IMR-90 (cell line): ENCODE results near the gene CTNND2. TPM values are rescaled to one million over a fixed set of nuclear protein-coding genes. Genes with fewer than 3 reads are reported as not detected.

Source experiments
- ATAC-seq: fragments of 200-7000 bp; cut with Tn5 transposase; 2 replicates; pipeline ENCODE4 v1.9.1; 2020; ENCODE audit warnings: low read depth, mild to moderate bottlenecking, moderate library complexity
- BruUV-seq: library from RNA; stranded (reverse); fragments of 400-500 nt; replicated peaks from 2 replicates; lab custom pipeline; 2021; lab: Mats Ljungman, UMichigan
- CTCF ChIA-PET: fragments of 300-600 bp; formaldehyde crosslinking; extraction: SDS; loops from one replicate; lab custom pipeline; 2021; ENCODE audit warnings: antibody characterized with exemption; lab: Yijun Ruan, JAX
- POLR2A ChIA-PET: fragments of 300-600 bp; sonication (Branson Sonifier 250); formaldehyde crosslinking; loops from one replicate; lab custom pipeline; 2022; ENCODE audit warnings: antibody characterized with exemption; ENCODE audit not compliant: unreplicated experiment; lab: Charles Lee
- DNase-seq: peaks from one replicate; pipeline ENCODE4 v3.0.0; 2013
- H2AFZ ChIP-seq: replicated peaks from 2 replicates; pipeline ENCODE3; 2013; ENCODE audit warnings: low read length, mild to moderate bottlenecking; ENCODE audit not compliant: poor library complexity
- H2AK5ac ChIP-seq: 2 replicates; pipeline ENCODE4 v1.6.1; 2013; ENCODE audit warnings: low read depth, low read length, inconsistent platforms
- H2AK9ac ChIP-seq: replicated peaks from 2 replicates; pipeline ENCODE3; 2013; ENCODE audit warnings: mild to moderate bottlenecking, low read depth, low read length, moderate library complexity; ENCODE audit not compliant: poor library complexity
- H2BK120ac ChIP-seq: 2 replicates; pipeline ENCODE4 v1.6.1; 2013; ENCODE audit warnings: low read depth, low read length, inconsistent platforms
- H2BK15ac ChIP-seq: 3 replicates; pipeline ENCODE4 v1.6.1; 2013; ENCODE audit warnings: low read depth, low read length, inconsistent platforms
- H2BK20ac ChIP-seq: 2 replicates; pipeline ENCODE4 v1.6.1; 2013; ENCODE audit warnings: low read depth, mild to moderate bottlenecking, inconsistent platforms, low read length, moderate library complexity
- H2BK5ac ChIP-seq: 2 replicates; pipeline ENCODE4 v1.6.1; 2013; ENCODE audit warnings: mild to moderate bottlenecking, low read depth, low read length, inconsistent platforms; ENCODE audit not compliant: poor library complexity, severe bottlenecking
- H3K14ac ChIP-seq: replicated peaks from 2 replicates; pipeline ENCODE4 v1.6.1; 2013; ENCODE audit warnings: low read depth, low read length, inconsistent platforms
- H3K18ac ChIP-seq: 2 replicates; pipeline ENCODE4 v1.6.1; 2013; ENCODE audit warnings: low read depth, low read length, control low read depth
- H3K23ac ChIP-seq: 2 replicates; pipeline ENCODE4 v1.6.1; 2013; ENCODE audit warnings: low read depth, low read length, inconsistent platforms
- H3K27ac ChIP-seq: 2 replicates; pipeline ENCODE4 v1.5.1; 2013; ENCODE audit warnings: mild to moderate bottlenecking, control low read depth, low read length; ENCODE audit not compliant: insufficient read depth
- H3K27me3 ChIP-seq: 2 replicates; pipeline ENCODE4 v1.6.1; 2013; ENCODE audit warnings: low read length; ENCODE audit not compliant: control insufficient read depth, insufficient read depth
- H3K36me3 ChIP-seq: 2 replicates; pipeline ENCODE4 v1.6.1; 2013; ENCODE audit warnings: low read length, mixed read lengths; ENCODE audit not compliant: control insufficient read depth, insufficient read depth
- H3K4ac ChIP-seq: 2 replicates; pipeline ENCODE4 v1.6.1; 2013; ENCODE audit warnings: low read depth, low read length, inconsistent platforms
- H3K4me1 ChIP-seq: 2 replicates; pipeline ENCODE4 v1.6.1; 2013; ENCODE audit warnings: low read length, mixed read lengths; ENCODE audit not compliant: control insufficient read depth, insufficient read depth
- H3K4me2 ChIP-seq: 2 replicates; pipeline ENCODE4 v1.6.1; 2013; ENCODE audit warnings: low read depth, mild to moderate bottlenecking, control low read depth, low read length, moderate library complexity
- H3K4me3 ChIP-seq: 2 replicates; pipeline ENCODE4 v1.5.1; 2013; ENCODE audit warnings: low read depth, mild to moderate bottlenecking, control low read depth, low read length, moderate library complexity; ENCODE audit not compliant: insufficient read depth
- H3K56ac ChIP-seq: 2 replicates; pipeline ENCODE4 v1.6.1; 2013; ENCODE audit warnings: low read length, inconsistent platforms; ENCODE audit not compliant: insufficient read depth; ENCODE audit errors: extremely low read depth
- H3K79me1 ChIP-seq, 2 experiments: 2 replicates each; pipeline ENCODE4 v1.6.1; 2013; ENCODE audit warnings: low read length in 2 of 2, inconsistent platforms in 1 of 2, low read depth in 1 of 2
- H3K9ac ChIP-seq: 2 replicates; pipeline ENCODE4 v1.6.1; 2013; ENCODE audit warnings: low read depth, low read length, control low read depth
- H3K9me1 ChIP-seq: 2 replicates; pipeline ENCODE4 v1.6.1; 2013; ENCODE audit warnings: low read length, inconsistent platforms; ENCODE audit not compliant: insufficient read depth
- H3K9me3 ChIP-seq: 2 replicates; pipeline ENCODE4 v1.6.1; 2013; ENCODE audit warnings: low read length; ENCODE audit not compliant: control insufficient read depth, insufficient read depth
- H4K20me1 ChIP-seq: 2 replicates; pipeline ENCODE4 v1.6.1; 2013; ENCODE audit warnings: low read length, inconsistent platforms; ENCODE audit not compliant: insufficient read depth
- H4K5ac ChIP-seq: 2 replicates; pipeline ENCODE4 v1.6.1; 2013; ENCODE audit warnings: mild to moderate bottlenecking, low read depth, low read length, control low read depth
- H4K8ac ChIP-seq, 2 experiments: 2 replicates each; pipeline ENCODE4 v1.6.1; 2013; ENCODE audit warnings: low read depth in 2 of 2, low read length in 2 of 2, control low read depth in 1 of 2, inconsistent platforms in 1 of 2
- H4K91ac ChIP-seq: 2 replicates; pipeline ENCODE4 v1.6.1; 2013; ENCODE audit warnings: low read depth, low read length, inconsistent platforms; ENCODE audit not compliant: insufficient read depth
- CHD1 ChIP-seq: IDR thresholded peaks from 2 replicates; pipeline ENCODE4 v1.6.1; 2012; ENCODE audit warnings: low read depth, low read length, improper control_type of control experiment
- MXI1 ChIP-seq: IDR thresholded peaks from 2 replicates; pipeline ENCODE4 v1.6.1; 2012; ENCODE audit warnings: low read depth, mild to moderate bottlenecking, low read length, moderate library complexity, borderline replicate concordance
- WGBS, 2 experiments: methylation state at CpG; one replicate each; pipeline versions ENCODE4 v1.1.5 to v1.1.7; 2013; ENCODE audit warnings: missing lambda C conversion rate in 2 of 2; ENCODE audit not compliant: insufficient read length in 1 of 2; ENCODE audit errors: extremely low coverage in 2 of 2; 5-methylcytosine and 5-hydroxymethylcytosine counted together
- dilution Hi-C: fragments of 300-500 bp; cut with HindIII; formaldehyde crosslinking; loops from one replicate; pipeline ENCODE4 v1.14.3; 2018; ENCODE audit warnings: low sequenced_read_pairs; ENCODE audit not compliant: unreplicated experiment
- in situ Hi-C: fragments of 300-500 bp; cut with MboI; formaldehyde crosslinking; loops from 3 replicates; pipeline ENCODE4 v1.14.3; 2019; ENCODE audit warnings: low sequenced_read_pairs, inconsistent platforms, mixed read lengths
- intact Hi-C: fragments of 100-400 bp; cut with micrococcal nuclease; formaldehyde crosslinking; loops from 2 replicates; pipeline ENCODE4 v1.10.0; 2022
- polyA plus RNA-seq, 3 experiments: library from polyadenylated mRNA; depleted of rRNA; stranded (reverse); fragments of >200 nt; gene quantifications; 2 replicates each; pipeline ENCODE4 v1.2.3, GENCODE V29; 2012; ENCODE audit warnings: low replicate concordance in 1 of 3
- total RNA-seq: library from RNA; depleted of rRNA; stranded (reverse); fragments of >200 nt; gene quantifications from 2 replicates; pipeline ENCODE4 v1.2.3, GENCODE V29; 2012

CTNND2 gene
- total and polyA plus RNA-seq, 2 of the 4 experiments (the other 2 are of a cell fraction), result not detected

DNA sequence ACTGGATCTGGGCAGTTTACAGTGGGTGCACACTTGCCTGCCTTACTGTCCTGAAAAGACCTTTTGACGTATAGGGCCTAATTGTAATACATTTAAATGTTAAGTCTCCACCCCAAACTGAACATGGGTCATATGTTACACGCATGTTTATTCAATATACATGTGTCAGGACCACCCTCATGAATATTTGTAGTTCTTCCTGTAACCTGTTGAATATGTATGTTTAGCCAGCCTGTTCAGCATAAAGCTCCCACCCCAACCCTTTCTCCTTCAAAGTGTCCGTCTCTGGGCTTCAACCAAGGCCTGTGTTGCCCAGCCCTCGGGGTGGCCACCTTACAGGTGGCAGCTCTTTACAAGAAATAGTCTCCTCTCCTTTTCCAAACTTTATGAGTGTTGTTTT, 962.3 kb downstream of the CTNND2 start:
- Histone ChIP-seq H3K36me3 (no peaks in the 10 kb centered on the region), H2BK120ac (no peak overlapping the region), H2BK5ac (no peak overlapping the region), H3K27me3 (peaks cover 16% of the 10 kb centered on the region), H3K14ac (no peak overlapping the region), H3K4me3 (no peak overlapping the region), H3K23ac (no peak overlapping the region), H4K91ac (no peak overlapping the region), H3K9me1 (no peaks in the 10 kb centered on the region), H2AFZ (no peak overlapping the region), H3K79me1 (no peaks in the 10 kb centered on the region), H3K9ac (no peak overlapping the region), H3K9me3 (no peaks in the 10 kb centered on the region; the same call in 1 of the 2 replicates), H2BK15ac (no peak overlapping the region), H2AK5ac (no peak overlapping the region), H4K20me1 (no peaks in the 10 kb centered on the region), H4K8ac (no peak overlapping the region), H3K56ac (no peak overlapping the region), H3K18ac (no peak overlapping the region), H3K4ac (no peak overlapping the region), H3K27ac (no peak overlapping the region), H4K5ac (no peak overlapping the region), H2AK9ac (no peak overlapping the region), H2BK20ac (no peak overlapping the region), H3K4me1 (no peaks in the 10 kb centered on the region), H3K4me2 (no peak overlapping the region)
- no TSS peak for BruUV-seq
- intact Hi-C loops, result no loop called here
- dilution Hi-C loops, result no loop called here
- ATAC-seq (no peak), DNase-seq (no peak)
- TF ChIP-seq MXI1, result no peak
- TF ChIP-seq CHD1, result no peak
- ChIA-PET POLR2A (no interaction called here), CTCF (no interaction called here)
- in situ Hi-C loops, result no loop called here
- no CpG with 5 or more reads among the region's 4 CpGs for WGBS, 2 experiments
